Stimulated activated CD8-positive, alpha-beta memory T cell treated with anti-CD3 and anti-CD28 coated beads, Interleukin-7, amount 100 ng/mL, for 4 hours (primary cell): ENCODE data around the gene RMND5A.

Experiments used
- DNase-seq, 2 donors: peaks; one replicate each; pipeline ENCODE4 v3.0.0-alpha.2; 2020; ENCODE audit warnings: low read depth in 2 of 2

The RMND5A gene

GRCh38 chr2:86826951-86827350 is 106.9 kb downstream of the RMND5A start:
- no peak for DNase-seq
